ENCODE measurements around the gene ABHD12. TPM values are rescaled to one million over a fixed set of nuclear protein-coding genes. Genes with fewer than 3 reads are reported as not detected.
"Not testable (repeated sequence)": the region's sequence is repeated elsewhere in the genome, so short reads cannot be mapped to it uniquely, and the experiment has no call there.

ABHD12 gene
- total RNA-seq, result 20.0 and 23.2 TPM in 2 replicates

GRCh38 chr20:25390538-25391528, at the start of gene ABHD12:
TSS of gene ABHD12 (minus strand) at chr20:25390835. CDS start at chr20:25390703, 132 bp downstream.
- peak; percentile 96 to 97 for DNase-seq (ENCODE audit: low read depth in 2 of 2)

- no peak for DNase-seq (ENCODE audit: low read depth in 2 of 2)
Measured at GRCh38 chr20:25439328-25439727, 48.7 kb upstream of the ABHD12 start.

- no peak for DNase-seq (ENCODE audit: low read depth in 2 of 2)
Measured at GRCh38 chr20:25437153-25437581, 46.5 kb upstream of the ABHD12 start.

- DNase-seq (ENCODE audit: low read depth in 2 of 2), result no peak
Measured at GRCh38 chr20:25424536-25424935, 33.9 kb upstream of the ABHD12 start.

GRCh38 chr20:25422032-25422431, 31.4 kb upstream of the ABHD12 start:
- DNase-seq (ENCODE audit: low read depth in 2 of 2), result no peak

- DNase-seq (ENCODE audit: low read depth in 2 of 2), result no peak
Measured at GRCh38 chr20:25421102-25421501, 30.5 kb upstream of the ABHD12 start.

GRCh38 chr20:25418776-25419175, 28.1 kb upstream of the ABHD12 start:
- DNase-seq (ENCODE audit: low read depth in 2 of 2), result no peak

GRCh38 chr20:25408890-25409289, 18.3 kb upstream of the ABHD12 start:
- no peak for DNase-seq (ENCODE audit: low read depth in 2 of 2)

GRCh38 chr20:25408170-25408547, 17.5 kb upstream of the ABHD12 start:
- DNase-seq (ENCODE audit: low read depth in 2 of 2), result no peak

GRCh38 chr20:25407311-25408169, 16.9 kb upstream of the ABHD12 start, which contains the start of gene GINS1:
TSS of gene GINS1 (plus strand) at chr20:25407673. CDS start at chr20:25407821, 148 bp downstream.
- peak; percentile 85 for DNase-seq (ENCODE audit: low read depth in 2 of 2)

GRCh38 chr20:25402583-25402982, 11.9 kb upstream of the ABHD12 start:
- peak in 1 of 2 donors; percentile 20 for DNase-seq (ENCODE audit: low read depth in 2 of 2)

GRCh38 chr20:25400291-25400732, 9.7 kb upstream of the ABHD12 start:
- not testable (repeated sequence) for DNase-seq (ENCODE audit: low read depth in 2 of 2)

- DNase-seq (ENCODE audit: low read depth in 2 of 2), result peak; percentile 81 to 82
Measured at GRCh38 chr20:25399037-25399430, 8.4 kb upstream of the ABHD12 start.

GRCh38 chr20:25398376-25399036, 7.9 kb upstream of the ABHD12 start:
- no peak for DNase-seq (ENCODE audit: low read depth in 2 of 2)

- no peak for DNase-seq (ENCODE audit: low read depth in 2 of 2)
Measured at GRCh38 chr20:25397821-25398220, 7.2 kb upstream of the ABHD12 start.

GRCh38 chr20:25397096-25397495, 6.5 kb upstream of the ABHD12 start:
- no peak for DNase-seq (ENCODE audit: low read depth in 2 of 2)

GRCh38 chr20:25394996-25395395, 4.4 kb upstream of the ABHD12 start:
- DNase-seq (ENCODE audit: low read depth in 2 of 2), result no peak

GRCh38 chr20:25394276-25394675, 3.6 kb upstream of the ABHD12 start:
- DNase-seq (ENCODE audit: low read depth in 2 of 2), result peak in 1 of 2 donors; percentile 33

GRCh38 chr20:25389858-25390537, 637 bp downstream of the ABHD12 start:
- DNase-seq (ENCODE audit: low read depth in 2 of 2), result peak; percentile 19 to 26

GRCh38 chr20:25389401-25389857, 1.2 kb downstream of the ABHD12 start:
- peak; percentile 29 to 31 for DNase-seq (ENCODE audit: low read depth in 2 of 2)
